ENCODE data around the gene CRADD. TPM values are rescaled to one million over a fixed set of nuclear protein-coding genes. Genes with fewer than 3 reads are reported as not detected.

The CRADD gene
- total RNA-seq, 1 donor from 2014 or later = 18.8 TPM

DNA sequence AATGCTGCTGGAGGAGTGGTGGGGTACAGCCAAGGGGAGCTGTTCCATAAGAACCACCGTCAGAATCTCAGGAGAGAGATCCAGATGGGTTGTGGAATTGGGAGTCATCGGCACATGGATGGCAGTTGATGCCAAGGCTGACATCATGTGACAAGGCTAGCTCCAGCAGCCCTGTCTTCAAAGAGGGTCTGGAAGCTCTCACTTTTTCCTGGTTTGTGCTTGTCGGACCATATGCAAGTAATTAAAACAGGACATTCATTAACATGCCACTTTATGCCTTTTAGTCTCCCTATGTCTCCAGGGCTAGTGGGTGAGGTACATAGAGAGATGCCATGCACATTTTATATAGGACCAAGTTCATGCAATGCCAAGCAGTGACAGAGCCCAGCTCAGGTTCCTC is 211.8 kb downstream of the CRADD start:
- no peaks in the 10 kb centered on the region for H3K36me3 Mint-ChIP-seq (ENCODE audit: unreplicated experiment)
- peaks cover 7% of the 10 kb centered on the region for H3K27me3 Mint-ChIP-seq (ENCODE audit: unreplicated experiment)
- H3K9me3 Mint-ChIP-seq (ENCODE audit: unreplicated experiment) = peaks cover 3% of the 10 kb centered on the region
- no peak overlapping the region for H3K27ac Mint-ChIP-seq (ENCODE audit: unreplicated experiment)
- H3K4me1 Mint-ChIP-seq (ENCODE audit: low read depth, unreplicated experiment) = peaks cover 20% of the 10 kb centered on the region
- no peak for DNase-seq
- TF ChIP-seq, protein P1, sequence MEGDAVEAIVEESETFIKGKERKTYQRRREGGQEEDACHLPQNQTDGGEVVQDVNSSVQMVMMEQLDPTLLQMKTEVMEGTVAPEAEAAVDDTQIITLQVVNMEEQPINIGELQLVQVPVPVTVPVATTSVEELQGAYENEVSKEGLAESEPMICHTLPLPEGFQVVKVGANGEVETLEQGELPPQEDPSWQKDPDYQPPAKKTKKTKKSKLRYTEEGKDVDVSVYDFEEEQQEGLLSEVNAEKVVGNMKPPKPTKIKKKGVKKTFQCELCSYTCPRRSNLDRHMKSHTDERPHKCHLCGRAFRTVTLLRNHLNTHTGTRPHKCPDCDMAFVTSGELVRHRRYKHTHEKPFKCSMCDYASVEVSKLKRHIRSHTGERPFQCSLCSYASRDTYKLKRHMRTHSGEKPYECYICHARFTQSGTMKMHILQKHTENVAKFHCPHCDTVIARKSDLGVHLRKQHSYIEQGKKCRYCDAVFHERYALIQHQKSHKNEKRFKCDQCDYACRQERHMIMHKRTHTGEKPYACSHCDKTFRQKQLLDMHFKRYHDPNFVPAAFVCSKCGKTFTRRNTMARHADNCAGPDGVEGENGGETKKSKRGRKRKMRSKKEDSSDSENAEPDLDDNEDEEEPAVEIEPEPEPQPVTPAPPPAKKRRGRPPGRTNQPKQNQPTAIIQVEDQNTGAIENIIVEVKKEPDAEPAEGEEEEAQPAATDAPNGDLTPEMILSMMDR (IDR thresholded peaks at IDR 0.05; ENCODE audit: partially characterized antibody, unreplicated experiment) = no peak
- no peak overlapping the region for H3K4me3 Mint-ChIP-seq (ENCODE audit: unreplicated experiment)

DNA sequence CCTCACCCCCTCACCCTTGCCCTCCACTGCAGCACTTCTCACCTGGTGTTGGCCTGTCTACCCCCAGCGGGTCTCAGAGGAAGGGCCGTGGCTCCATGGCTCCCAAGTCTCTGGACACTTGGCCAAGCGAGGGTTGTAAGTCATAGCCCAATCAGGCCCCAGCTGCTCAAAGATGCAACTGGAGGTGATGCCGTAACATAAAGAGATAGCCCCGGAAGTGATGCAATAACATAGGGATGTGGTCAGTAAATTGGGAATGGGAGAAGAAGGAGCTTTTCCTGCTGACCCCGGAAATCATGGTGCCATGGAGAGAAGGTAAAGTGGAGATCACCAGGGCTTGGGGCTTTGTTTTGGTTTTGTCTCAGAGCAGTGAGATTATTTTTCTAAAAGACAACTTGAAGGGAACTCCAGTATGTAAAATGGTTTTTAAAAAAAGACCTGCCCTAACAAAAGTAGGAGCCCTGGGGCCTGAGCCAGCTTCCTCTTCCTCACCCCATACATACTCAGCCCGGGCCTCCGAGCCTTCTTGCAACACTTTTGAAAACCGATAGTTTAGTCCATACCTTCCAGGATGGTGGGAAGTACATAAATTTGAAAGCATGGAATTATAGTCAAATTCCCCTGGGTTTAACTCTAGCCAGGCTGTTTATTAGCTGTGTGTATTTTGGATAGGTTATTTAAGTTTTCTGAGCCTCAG is 212.5 kb downstream of the CRADD start:
- no peak overlapping the region for H3K4me3 Mint-ChIP-seq (ENCODE audit: unreplicated experiment)
- H3K27ac Mint-ChIP-seq (ENCODE audit: unreplicated experiment) = peak overlapping the region; percentile 20
- DNase-seq = no peak
- H3K9me3 Mint-ChIP-seq (ENCODE audit: unreplicated experiment) = peaks cover 3% of the 10 kb centered on the region
- H3K4me1 Mint-ChIP-seq (ENCODE audit: low read depth, unreplicated experiment) = peaks cover 22% of the 10 kb centered on the region
- no peaks in the 10 kb centered on the region for H3K36me3 Mint-ChIP-seq (ENCODE audit: unreplicated experiment)
- H3K27me3 Mint-ChIP-seq (ENCODE audit: unreplicated experiment) = peaks cover 7% of the 10 kb centered on the region
- TF ChIP-seq, protein P1 (IDR thresholded peaks at IDR 0.05; ENCODE audit: partially characterized antibody, unreplicated experiment) = no peak

DNA sequence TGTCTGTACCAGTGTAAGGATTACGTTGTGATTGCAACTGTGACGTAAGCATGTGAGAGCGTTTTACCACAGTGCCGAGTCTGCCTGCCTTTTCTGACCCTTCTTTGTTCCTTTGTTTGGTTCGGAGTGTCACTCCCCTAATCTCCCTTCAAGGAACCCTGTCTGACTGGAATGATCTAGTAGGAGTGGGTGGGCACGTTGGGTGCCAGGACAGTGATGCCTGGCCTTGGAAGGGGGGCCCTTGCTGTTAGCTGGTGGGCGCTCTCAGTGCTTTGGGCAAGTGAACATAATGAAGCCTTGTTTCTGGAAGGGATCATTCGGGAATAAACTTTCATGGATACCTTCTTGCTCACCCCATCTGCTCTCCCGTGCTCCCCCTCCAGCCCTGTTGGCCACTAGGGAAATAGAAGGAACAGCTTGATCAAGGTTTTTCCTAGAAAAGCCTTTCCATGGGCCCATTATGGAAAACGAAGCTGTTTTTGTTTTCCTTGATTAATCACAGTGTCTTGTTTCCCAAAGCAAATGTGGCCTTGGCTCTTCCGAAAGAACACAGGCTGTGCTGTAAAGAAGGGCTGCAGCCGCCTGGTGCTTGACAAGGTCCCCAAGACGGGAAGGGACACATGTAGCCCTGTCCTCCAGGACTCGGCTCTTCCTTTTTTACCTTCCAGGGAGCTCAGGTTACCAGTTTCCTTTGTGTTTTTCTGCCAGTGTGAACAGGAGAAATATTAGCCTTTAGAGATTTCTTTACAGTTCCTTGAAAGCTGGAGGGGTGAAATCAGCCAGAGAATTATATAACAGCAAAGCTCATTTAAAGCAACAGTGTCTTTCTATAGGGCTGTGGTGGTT is 215.5 kb downstream of the CRADD start:
- H3K4me1 Mint-ChIP-seq (ENCODE audit: low read depth, unreplicated experiment) = peaks cover 34% of the 10 kb centered on the region
- no peaks in the 10 kb centered on the region for H3K36me3 Mint-ChIP-seq (ENCODE audit: unreplicated experiment)
- TF ChIP-seq, protein P1 (IDR thresholded peaks at IDR 0.05; ENCODE audit: partially characterized antibody, unreplicated experiment) = no peak
- peak overlapping the region; percentile 26 for H3K4me3 Mint-ChIP-seq (ENCODE audit: unreplicated experiment)
- peak; percentile 29 for DNase-seq
- peak overlapping the region; percentile 99 for H3K27ac Mint-ChIP-seq (ENCODE audit: unreplicated experiment)
- peaks cover 4% of the 10 kb centered on the region for H3K9me3 Mint-ChIP-seq (ENCODE audit: unreplicated experiment)
- peaks cover 6% of the 10 kb centered on the region for H3K27me3 Mint-ChIP-seq (ENCODE audit: unreplicated experiment)

DNA sequence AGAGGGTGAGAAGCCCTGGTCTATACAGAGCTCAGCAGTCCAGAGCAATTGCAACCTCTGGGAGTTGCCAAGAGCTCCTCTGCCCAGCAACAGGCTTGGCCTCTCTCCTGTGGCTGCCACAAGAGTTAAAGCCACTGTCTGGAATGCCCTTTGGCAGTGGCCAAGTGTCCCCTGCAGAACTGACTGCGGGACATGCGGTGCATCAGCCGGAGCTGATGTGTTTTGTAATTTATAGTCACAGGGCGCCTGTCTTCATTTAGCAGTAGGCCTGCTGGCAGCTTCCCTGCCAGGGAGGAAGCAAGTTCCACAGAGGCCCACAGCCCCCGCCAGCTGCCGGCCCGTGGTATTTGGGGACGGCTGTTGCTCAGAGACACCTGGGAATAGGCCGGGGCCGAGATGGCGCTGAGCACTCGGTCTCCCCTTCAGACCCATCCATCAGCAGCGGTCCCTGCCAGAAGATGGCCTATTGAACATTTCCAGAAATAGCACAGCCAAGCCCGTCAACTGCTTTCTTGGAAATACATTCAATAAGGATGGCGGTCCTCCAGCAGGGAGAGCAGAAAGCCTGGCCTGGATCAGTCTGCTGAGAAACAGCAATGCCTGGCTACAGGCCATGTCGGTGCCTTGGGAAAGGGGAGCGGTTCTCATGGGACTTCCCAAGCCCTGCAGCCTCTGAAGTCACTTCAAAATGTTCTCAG is 217.4 kb downstream of the CRADD start:
- TF ChIP-seq, protein P1 (IDR thresholded peaks at IDR 0.05; ENCODE audit: partially characterized antibody, unreplicated experiment) = no peak
- peaks cover 4% of the 10 kb centered on the region for H3K9me3 Mint-ChIP-seq (ENCODE audit: unreplicated experiment)
- H3K36me3 Mint-ChIP-seq (ENCODE audit: unreplicated experiment) = no peaks in the 10 kb centered on the region
- DNase-seq = peak; percentile 32
- peaks cover 34% of the 10 kb centered on the region for H3K4me1 Mint-ChIP-seq (ENCODE audit: low read depth, unreplicated experiment)
- peak overlapping the region; percentile 73 for H3K27ac Mint-ChIP-seq (ENCODE audit: unreplicated experiment)
- H3K4me3 Mint-ChIP-seq (ENCODE audit: unreplicated experiment) = peak overlapping the region; percentile 47
- peaks cover 4% of the 10 kb centered on the region for H3K27me3 Mint-ChIP-seq (ENCODE audit: unreplicated experiment)
